B cell (primary cell): Measurements from ENCODE around the gene ERAS. TPM values are rescaled to one million over a fixed set of nuclear protein-coding genes. Genes with fewer than 3 reads are reported as not detected.
"Not testable (repeated sequence)": the region's sequence is repeated elsewhere in the genome, so short reads cannot be mapped to it uniquely, and the experiment has no call there.

Source experiments
- ATAC-seq: fragments of 200-7000 bp; cut with Tn5 transposase; one replicate; pipeline ENCODE4 v1.10.0; 2021; ENCODE audit warnings: low read depth, mild to moderate bottlenecking, moderate number of reproducible peaks, moderate library complexity
- CTCF ChIA-PET: fragments of 350-600 bp; sonication (Branson Sonifier 250); formaldehyde crosslinking; loops from one replicate; lab custom pipeline; 2021; ENCODE audit warnings: antibody characterized with exemption, inconsistent platforms; lab: Charles Lee
- POLR2A ChIA-PET: fragments of 350-600 bp; sonication (Branson Sonifier 250); formaldehyde crosslinking; loops from one replicate; lab custom pipeline; 2021; ENCODE audit warnings: antibody characterized with exemption; lab: Charles Lee
- DNase-seq: peaks from one replicate; pipeline ENCODE4 v3.0.0; 2013
- H2AFZ ChIP-seq: 2 replicates; pipeline ENCODE4 v1.6.1; 2012; ENCODE audit warnings: mild to moderate bottlenecking, low read depth, low read length; ENCODE audit not compliant: insufficient read depth, poor library complexity, severe bottlenecking
- H3K27ac ChIP-seq, 2 donors: 1 replicate in 1 of 2; 2 replicates in 1 of 2; pipeline ENCODE4 v1.5.1; 2012 to 2013; ENCODE audit warnings: low read length in 2 of 2, mild to moderate bottlenecking in 2 of 2, moderate library complexity in 1 of 2
- H3K27me3 ChIP-seq, 4 experiments: fragments of 200-600 bp in 1 of 4; sonication (generic) in 1 of 4; replicated peaks in 1 of 4; 1 replicate in 2 of 4; 2 replicates in 2 of 4; pipeline versions ENCODE4 v1.6.1 to v1.7.0; 2013 to 2016; ENCODE audit warnings: low read length in 3 of 4, mild to moderate bottlenecking in 2 of 4, mixed read lengths in 1 of 4, moderate library complexity in 1 of 4; ENCODE audit not compliant: insufficient read depth in 4 of 4, control insufficient read depth in 3 of 4; ENCODE audit errors: control extremely low read depth in 1 of 4
- H3K36me3 ChIP-seq, 2 experiments: replicated peaks in 1 of 2; 1 replicate in 1 of 2; 2 replicates in 1 of 2; pipeline versions ENCODE4 v1.6.1 to v1.7.1; 2013; ENCODE audit warnings: low read length in 1 of 2; ENCODE audit not compliant: insufficient read depth in 2 of 2, control insufficient read depth in 1 of 2; ENCODE audit errors: control extremely low read depth in 1 of 2, extremely low read depth in 1 of 2
- H3K4me1 ChIP-seq, 2 donors: fragments of 200-600 bp in 1 of 2; sonication (generic) in 1 of 2; 1 replicate in 1 of 2; 2 replicates in 1 of 2; pipeline versions ENCODE4 v1.5.1 to v1.6.1; 2013 to 2017; ENCODE audit warnings: low read length in 2 of 2; ENCODE audit not compliant: control insufficient read depth in 2 of 2, insufficient read depth in 2 of 2
- H3K4me2 ChIP-seq: replicated peaks from 2 replicates; pipeline ENCODE3; 2012; ENCODE audit warnings: mild to moderate bottlenecking, low read depth, low read length; ENCODE audit not compliant: poor library complexity, severe bottlenecking
- H3K4me3 ChIP-seq, 5 experiments: fragments of 200-600 bp in 1 of 5; sonication (generic) in 1 of 5; 1 replicate in 3 of 5; 2 replicates in 2 of 5; pipeline versions ENCODE4 v1.5.1 to v1.7.0; 2011 to 2016; ENCODE audit warnings: low read length in 4 of 5, mild to moderate bottlenecking in 4 of 5, low read depth in 2 of 5, control low read depth in 1 of 5, moderate library complexity in 1 of 5; ENCODE audit not compliant: insufficient read depth in 1 of 5; ENCODE audit errors: control extremely low read depth in 1 of 5, extremely low read depth in 1 of 5
- H3K79me2 ChIP-seq: fragments of 200-600 bp; sonication (generic); one replicate; pipeline ENCODE4 v1.6.0; 2016; ENCODE audit warnings: low read length; ENCODE audit not compliant: control insufficient read depth, insufficient read depth
- H3K9ac ChIP-seq: fragments of 200-600 bp; sonication (generic); 2 replicates; pipeline ENCODE4 v1.6.1; 2017; ENCODE audit warnings: mild to moderate bottlenecking, low read length, moderate library complexity
- H3K9me3 ChIP-seq, 3 donors: one replicate each; pipeline versions ENCODE4 v1.6.1 to v1.7.1; 2013; ENCODE audit warnings: low read length in 2 of 3; ENCODE audit not compliant: control insufficient read depth in 2 of 3, insufficient read depth in 1 of 3; ENCODE audit errors: control extremely low read depth in 1 of 3
- H4K20me1 ChIP-seq: 2 replicates; pipeline ENCODE4 v1.6.0; 2012; ENCODE audit warnings: mild to moderate bottlenecking, low read length; ENCODE audit not compliant: insufficient read depth, control insufficient read depth, poor library complexity, severe bottlenecking
- H3K27ac Mint-ChIP-seq: one replicate; pipeline ENCODE4 v1.8.0; 2021; ENCODE audit warnings: mixed read lengths
- H3K27me3 Mint-ChIP-seq: one replicate; pipeline ENCODE4 v1.8.0; 2021; ENCODE audit warnings: mixed read lengths
- H3K4me1 Mint-ChIP-seq: one replicate; pipeline ENCODE4 v1.8.0; 2021; ENCODE audit warnings: mixed read lengths
- H3K4me3 Mint-ChIP-seq: one replicate; pipeline ENCODE4 v1.8.0; 2021; ENCODE audit warnings: mixed read lengths
- H3K9me3 Mint-ChIP-seq: one replicate; pipeline ENCODE4 v1.8.0; 2022; ENCODE audit warnings: mixed read lengths; ENCODE audit not compliant: insufficient read depth
- EZH2 ChIP-seq: IDR thresholded peaks from 2 replicates; pipeline ENCODE4 v1.6.1; 2012; ENCODE audit warnings: borderline replicate concordance, low read depth, mild to moderate bottlenecking, moderate library complexity, low read length; ENCODE audit not compliant: insufficient read depth, poor library complexity, severe bottlenecking
- WGBS: methylation state at CpG from one replicate; pipeline ENCODE4 v1.1.5; 2013; ENCODE audit warnings: missing lambda C conversion rate; ENCODE audit not compliant: insufficient coverage; 5-methylcytosine and 5-hydroxymethylcytosine counted together
- intact Hi-C: fragments of 100-400 bp; cut with micrococcal nuclease; formaldehyde crosslinking; loops from one replicate; pipeline ENCODE4 v1.10.0; 2022
- polyA plus RNA-seq: library from polyadenylated mRNA; depleted of rRNA; stranded (reverse); fragments of >200 nt; gene quantifications from 2 replicates; pipeline ENCODE4 v1.2.3, GENCODE V29; 2012
- total RNA-seq, 2 donors: library from RNA; stranded (reverse); fragments of 120-200 nt in 1 of 2; gene quantifications; 1 replicate in 1 of 2; 2 replicates in 1 of 2; pipeline versions ENCODE4 v1.2.3 to v1.2.4, GENCODE V29; 2013 to 2022
- TF ChIP-seq, protein P1 (sequence below): fragments of 200-600 bp; IDR thresholded peaks from one replicate; pipeline ENCODE4 v1.8.0; 2022; ENCODE audit warnings: antibody characterized with exemption, mild to moderate bottlenecking

The ERAS gene
- total and polyA plus RNA-seq, 2 donors (not counting 1 experiment from before 2014, with no cell fraction given): 0.09 TPM; not detected in 1

DNA sequence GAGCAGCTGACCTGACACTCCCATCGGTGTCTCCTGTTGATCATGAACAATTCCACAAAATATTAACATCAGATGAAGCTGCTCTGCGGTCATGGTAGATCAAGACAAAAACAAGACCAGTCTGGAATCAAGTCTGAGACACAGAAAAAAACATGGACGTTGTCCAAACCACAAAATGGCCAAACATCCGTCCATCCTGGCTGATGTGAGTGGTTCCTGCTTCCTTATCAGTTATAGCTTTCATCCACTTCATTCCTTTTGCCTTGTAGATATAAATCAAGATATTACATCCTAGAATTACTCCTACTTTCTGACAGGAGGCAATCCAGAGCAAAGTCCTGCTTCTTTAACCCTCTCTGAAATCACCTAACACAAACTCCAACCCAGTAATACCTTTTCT, 37.9 kb downstream of the ERAS start:
- no peak overlapping the region for H3K4me2 ChIP-seq
- no CpG with 5 or more reads among the region's 4 CpGs for WGBS

DNA sequence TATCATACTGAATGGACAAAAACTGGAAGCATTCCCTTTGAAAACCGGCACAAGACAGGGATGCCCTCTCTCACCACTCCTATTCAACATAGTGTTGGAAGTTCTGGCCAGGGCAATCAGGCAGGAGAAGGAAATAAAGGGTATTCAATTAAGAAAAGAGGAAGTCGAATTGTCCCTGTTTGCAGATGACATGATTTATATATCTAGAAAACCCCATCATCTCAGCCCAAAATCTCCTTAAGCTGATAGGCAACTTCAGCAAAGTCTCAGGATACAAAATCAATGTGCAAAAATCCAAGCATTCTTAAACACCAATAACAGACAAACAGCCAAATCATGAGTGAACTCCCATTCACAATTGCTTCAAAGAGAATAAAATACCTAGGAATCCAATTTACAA, 45.7 kb downstream of the ERAS start:
- H3K27ac Mint-ChIP-seq, intact Hi-C loops, H3K27me3 ChIP-seq, ATAC-seq, H3K4me1 ChIP-seq, H3K9me3 Mint-ChIP-seq, CTCF ChIA-PET, H3K4me1 Mint-ChIP-seq, H3K4me3 ChIP-seq, H3K4me2 ChIP-seq, H3K27ac ChIP-seq, H3K27me3 Mint-ChIP-seq, H4K20me1 ChIP-seq, DNase-seq, H2AFZ ChIP-seq, H3K9me3 ChIP-seq, H3K36me3 ChIP-seq, H3K9ac ChIP-seq, H3K4me3 Mint-ChIP-seq, POLR2A ChIA-PET, H3K79me2 ChIP-seq: not testable (repeated sequence)
- no CpG with 5 or more reads among the region's 2 CpGs for WGBS

More for the DNA sequence above, 37.9 kb downstream of the ERAS start:
- H3K79me2 ChIP-seq: no peaks in the 10 kb centered on the region
- ATAC-seq (no peak), DNase-seq (no peak)
- CTCF ChIA-PET: no interaction called here
- no peak overlapping the region for H3K4me3 Mint-ChIP-seq
- H3K36me3 ChIP-seq: no peaks in the 10 kb centered on the region
- POLR2A ChIA-PET: no interaction called here
- TF ChIP-seq, protein P1, sequence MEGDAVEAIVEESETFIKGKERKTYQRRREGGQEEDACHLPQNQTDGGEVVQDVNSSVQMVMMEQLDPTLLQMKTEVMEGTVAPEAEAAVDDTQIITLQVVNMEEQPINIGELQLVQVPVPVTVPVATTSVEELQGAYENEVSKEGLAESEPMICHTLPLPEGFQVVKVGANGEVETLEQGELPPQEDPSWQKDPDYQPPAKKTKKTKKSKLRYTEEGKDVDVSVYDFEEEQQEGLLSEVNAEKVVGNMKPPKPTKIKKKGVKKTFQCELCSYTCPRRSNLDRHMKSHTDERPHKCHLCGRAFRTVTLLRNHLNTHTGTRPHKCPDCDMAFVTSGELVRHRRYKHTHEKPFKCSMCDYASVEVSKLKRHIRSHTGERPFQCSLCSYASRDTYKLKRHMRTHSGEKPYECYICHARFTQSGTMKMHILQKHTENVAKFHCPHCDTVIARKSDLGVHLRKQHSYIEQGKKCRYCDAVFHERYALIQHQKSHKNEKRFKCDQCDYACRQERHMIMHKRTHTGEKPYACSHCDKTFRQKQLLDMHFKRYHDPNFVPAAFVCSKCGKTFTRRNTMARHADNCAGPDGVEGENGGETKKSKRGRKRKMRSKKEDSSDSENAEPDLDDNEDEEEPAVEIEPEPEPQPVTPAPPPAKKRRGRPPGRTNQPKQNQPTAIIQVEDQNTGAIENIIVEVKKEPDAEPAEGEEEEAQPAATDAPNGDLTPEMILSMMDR: no peak
- TF ChIP-seq EZH2: no peak
- H3K27ac Mint-ChIP-seq: no peak overlapping the region
- H3K9ac ChIP-seq: no peak overlapping the region
- intact Hi-C loops: no loop called here
- H4K20me1 ChIP-seq: no peaks in the 10 kb centered on the region
- H3K9me3 Mint-ChIP-seq: no peaks in the 10 kb centered on the region
- H3K4me1 Mint-ChIP-seq: no peaks in the 10 kb centered on the region
- H3K4me1 ChIP-seq: no peaks in the 10 kb centered on the region
- no peak overlapping the region for H3K27ac ChIP-seq
- H3K27me3 Mint-ChIP-seq: peaks cover 6% of the 10 kb centered on the region
- H3K27me3 ChIP-seq: no peaks in the 10 kb centered on the region
- H3K9me3 ChIP-seq: no peaks in the 10 kb centered on the region
- H3K4me3 ChIP-seq: no peak overlapping the region
- H2AFZ ChIP-seq: no peak overlapping the region

DNA sequence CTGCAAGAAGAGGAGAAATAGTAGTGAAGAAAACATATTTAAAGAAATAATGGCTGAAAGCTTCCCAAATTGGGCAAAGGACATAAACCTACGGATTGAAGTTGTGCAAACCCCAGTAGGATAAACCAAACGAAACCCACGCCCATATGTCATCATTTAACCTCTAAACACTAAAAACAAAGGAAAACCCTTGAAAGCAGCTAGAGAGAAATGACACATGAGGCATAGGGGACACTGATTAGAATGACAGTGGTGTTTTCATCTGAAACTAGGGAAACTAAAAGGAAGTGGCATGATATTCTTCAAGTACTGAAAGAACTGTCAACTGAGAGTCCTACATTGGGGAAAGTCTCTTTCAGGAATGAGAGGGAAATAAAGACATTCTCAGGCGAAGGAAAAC, 50.6 kb downstream of the ERAS start:
- no CpG with 5 or more reads among the region's 4 CpGs for WGBS
- H3K79me2 ChIP-seq, H4K20me1 ChIP-seq, CTCF ChIA-PET, POLR2A ChIA-PET, DNase-seq, H3K9me3 ChIP-seq, H3K4me3 Mint-ChIP-seq, H2AFZ ChIP-seq, H3K4me1 ChIP-seq, H3K27ac Mint-ChIP-seq, H3K27ac ChIP-seq, H3K36me3 ChIP-seq, H3K27me3 Mint-ChIP-seq, H3K9ac ChIP-seq, H3K4me2 ChIP-seq, H3K27me3 ChIP-seq, H3K4me3 ChIP-seq, intact Hi-C loops, H3K4me1 Mint-ChIP-seq, ATAC-seq, H3K9me3 Mint-ChIP-seq: not testable (repeated sequence)
